Astrocyte of the spinal cord (primary cell): ENCODE results near the gene CCSAP.
"Not testable (repeated sequence)": the region's sequence is repeated elsewhere in the genome, so short reads cannot be mapped to it uniquely, and the experiment has no call there.

Experiments used
- DNase-seq: peaks from one replicate; pipeline ENCODE4 v3.0.0; 2011; ENCODE audit warnings: low read depth, low spot score
- H3K4me3 ChIP-seq: 2 replicates; pipeline ENCODE4 v1.5.1; 2011; ENCODE audit warnings: low read depth, mild to moderate bottlenecking, low read length, moderate library complexity
- CTCF ChIP-seq: IDR thresholded peaks from 2 replicates; pipeline ENCODE4 v1.5.1; 2012; ENCODE audit warnings: low read depth, mild to moderate bottlenecking, low read length, inconsistent platforms
- in situ Hi-C: cut with HindIII; loops from 2 replicates; pipeline ENCODE4 v1.10.0; 2017; ENCODE audit warnings: low sequenced_read_pairs

The CCSAP gene

GRCh38 chr1:229383188-229383587 lies 40.3 kb upstream of the CCSAP start:
- H3K4me3 ChIP-seq: no peak overlapping the region
- in situ Hi-C loops: no loop called here
- TF ChIP-seq CTCF: no peak
- DNase-seq: no peak

GRCh38 chr1:229381234-229381633 lies 38.4 kb upstream of the CCSAP start:
- in situ Hi-C loops: no loop called here
- DNase-seq: no peak
- no peak for TF ChIP-seq CTCF
- H3K4me3 ChIP-seq: no peak overlapping the region

- no peak overlapping the region for H3K4me3 ChIP-seq
- in situ Hi-C loops: no loop called here
- DNase-seq: no peak
- TF ChIP-seq CTCF: no peak
Measured at GRCh38 chr1:229380536-229381160, 37.8 kb upstream of the CCSAP start.

- H3K4me3 ChIP-seq: no peak overlapping the region
- no peak for TF ChIP-seq CTCF
- in situ Hi-C loops: no loop called here
- DNase-seq: no peak
Measured at GRCh38 chr1:229379846-229380245, 37.0 kb upstream of the CCSAP start.

GRCh38 chr1:229378586-229379367 lies 35.9 kb upstream of the CCSAP start:
- H3K4me3 ChIP-seq: no peak overlapping the region
- DNase-seq: no peak
- no peak for TF ChIP-seq CTCF
- in situ Hi-C loops: no loop called here

- in situ Hi-C loops, H3K4me3 ChIP-seq, DNase-seq: not testable (repeated sequence)
Measured at GRCh38 chr1:229378035-229378434, 35.2 kb upstream of the CCSAP start.

GRCh38 chr1:229377429-229377828 lies 34.6 kb upstream of the CCSAP start:
- TF ChIP-seq CTCF: no peak
- H3K4me3 ChIP-seq: no peak overlapping the region
- no peak for DNase-seq
- in situ Hi-C loops: no loop called here
